ENCODE data around the gene MAGEA6.
"Not testable (repeated sequence)": the region's sequence is repeated elsewhere in the genome, so short reads cannot be mapped to it uniquely, and the experiment has no call there.

- not testable (repeated sequence) for TF ChIP-seq CTCF (conservative IDR thresholded peaks at IDR 0.05; ENCODE audit: low read length); EZH2phosphoT487 (IDR thresholded peaks at IDR 0.05; ENCODE audit: borderline replicate concordance, low read depth, low read length)
These were observed 15.5 kb downstream of the MAGEA6 start, which contains the start of gene MAGEA2 for GRCh38 chrX:152753686-152754650.

Data from OCI-LY7 (cell line).